ENCODE data around the gene GSK3A.

GRCh38 chr19:42284591-42285341, 42.4 kb upstream of the GSK3A start:
- no peak for TF ChIP-seq GATA3 (IDR thresholded peaks at IDR 0.05; ENCODE audit: low read depth, low read length)
- no peak for TF ChIP-seq GATA2 (IDR thresholded peaks at IDR 0.05; ENCODE audit: low read depth, low read length)

Data from SH-SY5Y (cell line).